ENCODE data around the gene VDR.
"Not testable (repeated sequence)": the region's sequence is repeated elsewhere in the genome, so short reads cannot be mapped to it uniquely, and the experiment has no call there.

VDR gene

GRCh38 chr12:47846294-47846996 is 58.3 kb downstream of the VDR start:
- H3K4me3 ChIP-seq (ENCODE audit: low read depth, low read length) = no peak overlapping the region
- no peak for DNase-seq (ENCODE audit: low read depth)
- TF ChIP-seq, protein P1, sequence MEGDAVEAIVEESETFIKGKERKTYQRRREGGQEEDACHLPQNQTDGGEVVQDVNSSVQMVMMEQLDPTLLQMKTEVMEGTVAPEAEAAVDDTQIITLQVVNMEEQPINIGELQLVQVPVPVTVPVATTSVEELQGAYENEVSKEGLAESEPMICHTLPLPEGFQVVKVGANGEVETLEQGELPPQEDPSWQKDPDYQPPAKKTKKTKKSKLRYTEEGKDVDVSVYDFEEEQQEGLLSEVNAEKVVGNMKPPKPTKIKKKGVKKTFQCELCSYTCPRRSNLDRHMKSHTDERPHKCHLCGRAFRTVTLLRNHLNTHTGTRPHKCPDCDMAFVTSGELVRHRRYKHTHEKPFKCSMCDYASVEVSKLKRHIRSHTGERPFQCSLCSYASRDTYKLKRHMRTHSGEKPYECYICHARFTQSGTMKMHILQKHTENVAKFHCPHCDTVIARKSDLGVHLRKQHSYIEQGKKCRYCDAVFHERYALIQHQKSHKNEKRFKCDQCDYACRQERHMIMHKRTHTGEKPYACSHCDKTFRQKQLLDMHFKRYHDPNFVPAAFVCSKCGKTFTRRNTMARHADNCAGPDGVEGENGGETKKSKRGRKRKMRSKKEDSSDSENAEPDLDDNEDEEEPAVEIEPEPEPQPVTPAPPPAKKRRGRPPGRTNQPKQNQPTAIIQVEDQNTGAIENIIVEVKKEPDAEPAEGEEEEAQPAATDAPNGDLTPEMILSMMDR (IDR thresholded peaks at IDR 0.05; ENCODE audit: insufficient read depth, low read depth, low read length, missing control alignments) = no peak

DNA sequence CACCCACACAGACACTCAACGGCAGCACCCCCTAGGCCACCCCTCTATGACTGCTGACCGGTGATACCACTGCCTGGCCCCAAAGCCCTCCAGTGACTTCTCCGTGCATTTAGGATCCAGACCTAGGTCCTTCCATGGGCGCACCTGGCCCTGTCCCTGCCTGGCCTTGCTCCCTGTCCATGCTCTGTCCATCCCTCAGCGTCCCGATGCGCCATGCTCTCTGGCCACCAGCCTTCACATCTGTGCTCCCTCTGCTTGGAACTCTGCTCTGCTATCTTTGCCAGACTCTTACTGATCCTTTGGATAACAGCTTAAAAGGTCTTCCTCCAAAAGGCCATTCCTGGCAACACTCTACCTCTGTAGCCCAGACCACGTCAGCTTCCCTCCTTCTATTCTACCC is 59.7 kb downstream of the VDR start:
- TF ChIP-seq, protein P1 (IDR thresholded peaks at IDR 0.05; ENCODE audit: insufficient read depth, low read depth, low read length, missing control alignments) = no peak
- no peak for DNase-seq (ENCODE audit: low read depth)
- no peak overlapping the region for H3K4me3 ChIP-seq (ENCODE audit: low read depth, low read length)

GRCh38 chr12:47844264-47845019 is 60.4 kb downstream of the VDR start:
- H3K4me3 ChIP-seq (ENCODE audit: low read depth, low read length) = no peak overlapping the region
- DNase-seq (ENCODE audit: low read depth) = no peak
- TF ChIP-seq, protein P1 (IDR thresholded peaks at IDR 0.05; ENCODE audit: insufficient read depth, low read depth, low read length, missing control alignments) = no peak

- no peak overlapping the region for H3K4me3 ChIP-seq (ENCODE audit: low read depth, low read length)
- no peak for DNase-seq (ENCODE audit: low read depth)
- TF ChIP-seq, protein P1 (IDR thresholded peaks at IDR 0.05; ENCODE audit: insufficient read depth, low read depth, low read length, missing control alignments) = no peak
These were observed 61.4 kb downstream of the VDR start for GRCh38 chr12:47843226-47843980.

GRCh38 chr12:47842543-47842942 is 62.3 kb downstream of the VDR start:
- DNase-seq (ENCODE audit: low read depth); H3K4me3 ChIP-seq (ENCODE audit: low read depth, low read length): not testable (repeated sequence)

DNA sequence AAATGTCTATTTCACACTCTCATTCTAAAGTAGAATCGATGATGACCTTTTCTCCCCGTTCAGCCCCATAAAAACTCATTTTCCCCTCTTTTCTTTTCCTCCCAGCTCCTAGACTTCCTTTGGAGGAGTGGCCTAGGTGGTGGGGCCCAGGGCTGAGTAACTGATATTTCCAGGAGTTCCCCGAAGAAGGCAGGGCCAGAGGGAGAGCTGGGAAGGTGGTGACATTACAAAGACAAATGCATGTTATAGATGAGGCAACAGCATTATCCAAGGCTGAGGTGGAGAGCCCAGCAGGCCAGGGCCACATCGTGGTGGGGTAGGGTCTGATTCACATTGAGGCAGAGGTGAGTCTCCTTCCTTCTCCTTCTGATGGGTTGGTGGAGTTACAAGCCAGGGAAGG is 62.9 kb downstream of the VDR start:
- TF ChIP-seq, protein P1 (IDR thresholded peaks at IDR 0.05; ENCODE audit: insufficient read depth, low read depth, low read length, missing control alignments) = no peak
- no peak for DNase-seq (ENCODE audit: low read depth)
- no peak overlapping the region for H3K4me3 ChIP-seq (ENCODE audit: low read depth, low read length)

DNA sequence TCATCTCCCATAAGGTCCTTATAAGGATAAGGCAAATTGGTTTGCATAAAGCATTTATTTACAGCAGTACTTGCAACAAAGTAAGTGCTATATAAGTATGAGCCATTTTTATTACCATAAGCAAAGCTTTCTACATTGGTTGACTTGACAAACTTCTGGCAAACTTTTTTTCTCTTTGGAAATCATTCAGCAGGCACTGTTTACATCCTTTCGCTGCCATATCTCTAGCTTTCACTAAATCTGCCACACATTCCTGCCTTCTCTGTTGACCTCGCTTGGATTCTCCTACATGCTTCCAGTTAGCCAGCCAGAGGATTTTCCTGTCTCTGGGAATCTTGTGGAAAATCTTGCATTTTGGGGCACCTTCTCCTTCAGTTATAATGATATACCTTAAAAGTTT is 63.3 kb downstream of the VDR start:
- TF ChIP-seq, protein P1 (IDR thresholded peaks at IDR 0.05; ENCODE audit: insufficient read depth, low read depth, low read length, missing control alignments) = no peak
- no peak for DNase-seq (ENCODE audit: low read depth)
- H3K4me3 ChIP-seq (ENCODE audit: low read depth, low read length) = no peak overlapping the region

All from GM12865 (cell line).